ENCODE measurements around the gene CPNE5. TPM values are rescaled to one million over a fixed set of nuclear protein-coding genes. Genes with fewer than 3 reads are reported as not detected.

The CPNE5 gene
- total RNA-seq, 2 experiments from 2014 or later, result 0.79 to 0.94 TPM

GRCh38 chr6:36797653-36798052, 41.6 kb downstream of the CPNE5 start:
- no peaks in the 10 kb centered on the region for H3K9me3 Mint-ChIP-seq (ENCODE audit: low read depth)
- H3K4me1 Mint-ChIP-seq, result no peaks in the 10 kb centered on the region
- CTCF ChIA-PET, result interaction anchor here (1.1 to 27.9 kb wide), 3 partner anchors 12 to 220 kb away, joined by 3 to 604 read pairs (median 4); no protein-coding TSS in a partner anchor
- no peak overlapping the region for H3K4me3 Mint-ChIP-seq
- DNase-seq (no peak), ATAC-seq (no peak)
- peaks cover 2% of the 10 kb centered on the region for H3K27me3 Mint-ChIP-seq
- no peak overlapping the region for H3K27ac Mint-ChIP-seq
- H3K36me3 Mint-ChIP-seq, result no peaks in the 10 kb centered on the region

GRCh38 chr6:36797055-36797454, 42.2 kb downstream of the CPNE5 start:
- H3K9me3 Mint-ChIP-seq (ENCODE audit: low read depth), result no peaks in the 10 kb centered on the region
- H3K4me1 Mint-ChIP-seq, result no peaks in the 10 kb centered on the region
- H3K27me3 Mint-ChIP-seq, result peaks cover 5% of the 10 kb centered on the region
- H3K27ac Mint-ChIP-seq, result no peak overlapping the region
- no peaks in the 10 kb centered on the region for H3K36me3 Mint-ChIP-seq
- DNase-seq (no peak), ATAC-seq (no peak)
- no peak overlapping the region for H3K4me3 Mint-ChIP-seq
- CTCF ChIA-PET, result interaction anchor here (1.2 to 27.9 kb wide), 4 partner anchors 10 to 51 kb away, joined by 3 to 604 read pairs (median 7); no protein-coding TSS in a partner anchor

GRCh38 chr6:36794713-36795065, 44.6 kb downstream of the CPNE5 start:
- H3K27me3 Mint-ChIP-seq, result peaks cover 20% of the 10 kb centered on the region
- no peak for ATAC-seq
- H3K27ac Mint-ChIP-seq, result no peak overlapping the region
- DNase-seq, result no peak
- no peak overlapping the region for H3K4me3 Mint-ChIP-seq
- H3K36me3 Mint-ChIP-seq, result no peaks in the 10 kb centered on the region
- CTCF ChIA-PET, result interaction anchor here (27.9 kb wide), 1 partner anchor 32 kb away, joined by 604 read pairs; no protein-coding TSS in a partner anchor
- H3K4me1 Mint-ChIP-seq, result no peaks in the 10 kb centered on the region
- no peaks in the 10 kb centered on the region for H3K9me3 Mint-ChIP-seq (ENCODE audit: low read depth)

- no peak for DNase-seq
- CTCF ChIA-PET, result interaction anchor here (3.6 to 27.9 kb wide), 2 partner anchors 12 to 31 kb away, joined by 18 to 604 read pairs; no protein-coding TSS in a partner anchor
Observed at GRCh38 chr6:36793913-36794712, 45.1 kb downstream of the CPNE5 start.

GRCh38 chr6:36793296-36793912, 45.8 kb downstream of the CPNE5 start:
- Mint-ChIP-seq H3K9me3 (ENCODE audit: low read depth) (no peaks in the 10 kb centered on the region), H3K4me3 (no peak overlapping the region), H3K27ac (no peak overlapping the region), H3K36me3 (no peaks in the 10 kb centered on the region), H3K4me1 (no peaks in the 10 kb centered on the region), H3K27me3 (peaks cover 29% of the 10 kb centered on the region)
- CTCF ChIA-PET, result interaction anchor here (1.3 to 27.9 kb wide), 3 partner anchors 11 to 57 kb away, joined by 4 to 604 read pairs (median 18); no protein-coding TSS in a partner anchor
- no peak for DNase-seq
- no peak for ATAC-seq

More at GRCh38 chr6:36793913-36794712, 45.1 kb downstream of the CPNE5 start:
- H3K4me1 Mint-ChIP-seq, result no peaks in the 10 kb centered on the region
- no peaks in the 10 kb centered on the region for H3K36me3 Mint-ChIP-seq
- H3K27me3 Mint-ChIP-seq, result peaks cover 24% of the 10 kb centered on the region
- ATAC-seq, result no peak
- H3K9me3 Mint-ChIP-seq (ENCODE audit: low read depth), result no peaks in the 10 kb centered on the region
- H3K27ac Mint-ChIP-seq, result no peak overlapping the region
- no peak overlapping the region for H3K4me3 Mint-ChIP-seq

GRCh38 chr6:36791521-36792135, 47.6 kb downstream of the CPNE5 start:
- DNase-seq, result no peak
- peaks cover 39% of the 10 kb centered on the region for H3K27me3 Mint-ChIP-seq
- no peak overlapping the region for H3K4me3 Mint-ChIP-seq
- H3K36me3 Mint-ChIP-seq, result no peaks in the 10 kb centered on the region
- H3K4me1 Mint-ChIP-seq, result no peaks in the 10 kb centered on the region
- no peak overlapping the region for H3K27ac Mint-ChIP-seq
- H3K9me3 Mint-ChIP-seq (ENCODE audit: low read depth), result no peaks in the 10 kb centered on the region
- no peak for ATAC-seq
- CTCF ChIA-PET, result interaction anchor here (1.9 to 27.9 kb wide), 3 partner anchors 10 to 60 kb away, joined by 5 to 604 read pairs (median 18); no protein-coding TSS in a partner anchor

- Mint-ChIP-seq H3K27me3 (peaks cover 39% of the 10 kb centered on the region), H3K27ac (no peak overlapping the region), H3K4me3 (no peak overlapping the region), H3K9me3 (ENCODE audit: low read depth) (no peaks in the 10 kb centered on the region), H3K36me3 (no peaks in the 10 kb centered on the region), H3K4me1 (no peaks in the 10 kb centered on the region)
- no peak for DNase-seq
- ATAC-seq, result no peak
- CTCF ChIA-PET, result interaction anchor here (1.9 to 27.9 kb wide), 3 partner anchors 9 to 60 kb away, joined by 5 to 604 read pairs (median 18); no protein-coding TSS in a partner anchor
Observed at GRCh38 chr6:36791085-36791484, 48.2 kb downstream of the CPNE5 start.

- no peak for DNase-seq
- H3K27ac Mint-ChIP-seq, result no peak overlapping the region
- no peaks in the 10 kb centered on the region for H3K4me1 Mint-ChIP-seq
- no peaks in the 10 kb centered on the region for H3K9me3 Mint-ChIP-seq (ENCODE audit: low read depth)
- no peak for ATAC-seq
- H3K36me3 Mint-ChIP-seq, result no peaks in the 10 kb centered on the region
- H3K4me3 Mint-ChIP-seq, result no peak overlapping the region
- CTCF ChIA-PET, result interaction anchor here (1.1 to 27.9 kb wide), 3 partner anchors 26 to 229 kb away, joined by 3 to 604 read pairs (median 80); no protein-coding TSS in a partner anchor
- H3K27me3 Mint-ChIP-seq, result peaks cover 50% of the 10 kb centered on the region
Observed at GRCh38 chr6:36788768-36789167, 50.5 kb downstream of the CPNE5 start.

- H3K27me3 Mint-ChIP-seq, result peaks cover 51% of the 10 kb centered on the region
Observed at GRCh38 chr6:36788186-36788585, 51.1 kb downstream of the CPNE5 start.

GRCh38 chr6:36787210-36787609, 52.0 kb downstream of the CPNE5 start:
- H3K27ac Mint-ChIP-seq, result no peak overlapping the region
- DNase-seq (no peak), ATAC-seq (no peak)
- H3K4me3 Mint-ChIP-seq, result no peak overlapping the region
- H3K4me1 Mint-ChIP-seq, result peaks cover 2% of the 10 kb centered on the region
- CTCF ChIA-PET, result interaction anchor here (1.7 to 27.9 kb wide), 3 partner anchors 9 to 63 kb away, joined by 8 to 604 read pairs (median 80); no protein-coding TSS in a partner anchor
- no peaks in the 10 kb centered on the region for H3K9me3 Mint-ChIP-seq (ENCODE audit: low read depth)
- H3K27me3 Mint-ChIP-seq, result peaks cover 48% of the 10 kb centered on the region
- no peaks in the 10 kb centered on the region for H3K36me3 Mint-ChIP-seq

More at GRCh38 chr6:36788186-36788585, 51.1 kb downstream of the CPNE5 start:
- H3K27ac Mint-ChIP-seq, result no peak overlapping the region
- no peaks in the 10 kb centered on the region for H3K4me1 Mint-ChIP-seq
- ATAC-seq, result no peak
- CTCF ChIA-PET, result interaction anchor here (10.9 to 27.9 kb wide), 2 partner anchors 25 to 62 kb away, joined by 80 to 604 read pairs; no protein-coding TSS in a partner anchor
- no peaks in the 10 kb centered on the region for H3K36me3 Mint-ChIP-seq
- no peak overlapping the region for H3K4me3 Mint-ChIP-seq
- DNase-seq, result no peak
- no peaks in the 10 kb centered on the region for H3K9me3 Mint-ChIP-seq (ENCODE audit: low read depth)

GRCh38 chr6:36786055-36786675, 53.1 kb downstream of the CPNE5 start:
- Mint-ChIP-seq H3K4me1 (peaks cover 2% of the 10 kb centered on the region), H3K36me3 (no peaks in the 10 kb centered on the region), H3K27me3 (peaks cover 42% of the 10 kb centered on the region), H3K27ac (no peak overlapping the region), H3K9me3 (ENCODE audit: low read depth) (no peaks in the 10 kb centered on the region), H3K4me3 (no peak overlapping the region)
- ATAC-seq (no peak), DNase-seq (no peak)
- CTCF ChIA-PET, result interaction anchor here (0.6 to 27.9 kb wide), 8 partner anchors 10 to 636 kb away, joined by 3 to 604 read pairs (median 6); no protein-coding TSS in a partner anchor

- DNase-seq (no peak), ATAC-seq (no peak)
- Mint-ChIP-seq H3K36me3 (no peaks in the 10 kb centered on the region), H3K27ac (no peak overlapping the region), H3K9me3 (ENCODE audit: low read depth) (no peaks in the 10 kb centered on the region), H3K27me3 (peaks cover 34% of the 10 kb centered on the region), H3K4me1 (peaks cover 2% of the 10 kb centered on the region), H3K4me3 (no peak overlapping the region)
- CTCF ChIA-PET, result interaction anchor here (1.2 to 27.9 kb wide), 6 partner anchors 9 to 353 kb away, joined by 4 to 604 read pairs (median 24); no protein-coding TSS in a partner anchor
Observed at GRCh38 chr6:36784376-36784636, 54.9 kb downstream of the CPNE5 start.
